ENCODE results near the gene CAPN3.
A peak's percentile ranks its signal among the peaks of the same experiment; 100 is the strongest.

CAPN3 gene

GRCh38 chr15:42453826-42454225 lies 94.5 kb downstream of the CAPN3 start:
- no peak for DNase-seq (ENCODE audit: low spot score)

- DNase-seq (ENCODE audit: low spot score) = no peak
Measured at GRCh38 chr15:42456531-42456930, 97.2 kb downstream of the CAPN3 start.

- DNase-seq (ENCODE audit: low spot score) = no peak
Measured at GRCh38 chr15:42456971-42457370, 97.7 kb downstream of the CAPN3 start.

GRCh38 chr15:42457445-42458442 lies 98.4 kb downstream of the CAPN3 start:
- peak; percentile 91 for DNase-seq (ENCODE audit: low spot score)

GRCh38 chr15:42461261-42461660 lies 102.0 kb downstream of the CAPN3 start:
- DNase-seq (ENCODE audit: low spot score) = no peak
